ENCODE results near the gene POMGNT1. TPM values are rescaled to one million over a fixed set of nuclear protein-coding genes. Genes with fewer than 3 reads are reported as not detected.
A peak's percentile ranks its signal among the peaks of the same experiment; 100 is the strongest.

POMGNT1 gene
- polyA plus RNA-seq, 3 donors: 10.3 to 16.7 (median 12.2) TPM

DNA sequence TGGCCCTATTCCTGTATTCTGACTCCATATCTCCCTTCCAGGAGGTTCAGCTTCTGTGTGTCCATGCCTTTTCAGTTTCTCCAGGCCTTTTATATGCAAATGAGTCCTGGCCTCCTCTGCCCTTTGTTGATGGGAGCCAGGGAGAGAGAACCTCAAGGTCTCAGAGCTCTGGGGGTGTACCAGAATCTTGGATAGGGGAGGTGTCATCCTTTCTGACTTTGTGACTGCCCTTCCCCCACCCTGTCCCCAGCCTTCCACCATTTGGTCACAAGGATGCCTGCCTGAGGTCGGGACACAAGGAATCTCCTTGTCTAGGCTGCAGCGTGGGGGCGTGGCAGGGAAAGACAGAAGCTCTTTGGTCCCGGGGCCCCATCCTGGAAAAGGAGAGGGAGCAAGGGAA lies 23.5 kb upstream of the POMGNT1 start:
- Histone ChIP-seq H3K9ac (ENCODE audit: insufficient read depth, low read length, poor library complexity, severe bottlenecking) (no peak overlapping the region), H3K9me3 (replicated peaks in 1 of 2; ENCODE audit: control insufficient read depth in 1 of 2, insufficient read depth in 1 of 2, low read length in 2 of 2) (no peaks in the 10 kb centered on the region), H3K4me1 (ENCODE audit: control insufficient read depth in 1 of 2, insufficient read depth in 2 of 2, low read length in 2 of 2) (no peaks in the 10 kb centered on the region), H2AFZ (ENCODE audit: insufficient read depth, low read depth, low read length, poor library complexity, severe bottlenecking) (no peak overlapping the region), H3K36me3 (replicated peaks in 1 of 2; ENCODE audit: control insufficient read depth in 1 of 2, insufficient read depth in 2 of 2, low read length in 2 of 2) (no peaks in the 10 kb centered on the region), H4K20me1 (ENCODE audit: insufficient read depth, low read length) (no peaks in the 10 kb centered on the region), H3K4me2 (replicated peaks; ENCODE audit: extremely low read depth, low read length, poor library complexity, severe bottlenecking) (no peak overlapping the region), H3K4me3 (replicated peaks in 1 of 3; ENCODE audit: low read depth in 2 of 3, low read length in 3 of 3) (no peak overlapping the region), H3K79me2 (ENCODE audit: insufficient read depth, low read length) (no peaks in the 10 kb centered on the region), H3K27me3 (ENCODE audit: control insufficient read depth in 2 of 2, insufficient read depth in 2 of 2, low read length in 2 of 2) (no peaks in the 10 kb centered on the region), H3K27ac (ENCODE audit: low read depth in 1 of 2, low read length in 2 of 2) (no peak overlapping the region)
- Mint-ChIP-seq H3K27ac (peak overlapping the region in 1 of 7 donors; percentile 27), H3K4me3 (no peak overlapping the region), H3K36me3 (no peaks in the 10 kb centered on the region), H3K27me3 (ENCODE audit: low read depth in 3 of 3) (peaks cover 0 to 5% (median 1%) of the 10 kb centered on the region in 3 donors), H3K4me1 (peaks cover 2% of the 10 kb centered on the region), H3K9me3 (peaks cover 0 to 1% (median 0%) of the 10 kb centered on the region in 7 donors)
- 100% methylated on average over 2 of the region's 4 CpGs for WGBS (ENCODE audit: insufficient coverage)
- TF ChIP-seq, protein P1, sequence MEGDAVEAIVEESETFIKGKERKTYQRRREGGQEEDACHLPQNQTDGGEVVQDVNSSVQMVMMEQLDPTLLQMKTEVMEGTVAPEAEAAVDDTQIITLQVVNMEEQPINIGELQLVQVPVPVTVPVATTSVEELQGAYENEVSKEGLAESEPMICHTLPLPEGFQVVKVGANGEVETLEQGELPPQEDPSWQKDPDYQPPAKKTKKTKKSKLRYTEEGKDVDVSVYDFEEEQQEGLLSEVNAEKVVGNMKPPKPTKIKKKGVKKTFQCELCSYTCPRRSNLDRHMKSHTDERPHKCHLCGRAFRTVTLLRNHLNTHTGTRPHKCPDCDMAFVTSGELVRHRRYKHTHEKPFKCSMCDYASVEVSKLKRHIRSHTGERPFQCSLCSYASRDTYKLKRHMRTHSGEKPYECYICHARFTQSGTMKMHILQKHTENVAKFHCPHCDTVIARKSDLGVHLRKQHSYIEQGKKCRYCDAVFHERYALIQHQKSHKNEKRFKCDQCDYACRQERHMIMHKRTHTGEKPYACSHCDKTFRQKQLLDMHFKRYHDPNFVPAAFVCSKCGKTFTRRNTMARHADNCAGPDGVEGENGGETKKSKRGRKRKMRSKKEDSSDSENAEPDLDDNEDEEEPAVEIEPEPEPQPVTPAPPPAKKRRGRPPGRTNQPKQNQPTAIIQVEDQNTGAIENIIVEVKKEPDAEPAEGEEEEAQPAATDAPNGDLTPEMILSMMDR (IDR thresholded peaks at IDR 0.05): no peak
- intact Hi-C loops (cut with micrococcal nuclease): no loop called here
- no peak for DNase-seq

DNA sequence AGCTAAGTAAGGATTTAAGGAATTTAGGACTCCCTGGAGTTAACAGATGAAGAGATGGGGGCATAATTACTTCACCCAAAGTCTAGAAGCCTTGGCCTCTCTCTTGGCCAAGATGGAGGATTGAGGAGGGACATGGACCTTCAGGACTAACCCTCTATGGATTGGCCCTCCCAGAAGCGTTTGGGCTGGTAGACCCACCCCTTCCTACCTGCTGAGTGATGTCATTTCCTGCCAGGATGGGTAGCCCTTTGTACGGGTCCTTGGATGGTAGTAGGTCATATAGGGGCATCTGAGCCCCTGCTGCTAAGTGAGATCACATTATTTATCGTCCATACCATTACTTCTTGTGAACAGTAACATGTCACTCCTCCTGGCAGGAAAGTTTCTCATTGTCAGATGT lies 22.6 kb upstream of the POMGNT1 start:
- peaks cover 2% of the 10 kb centered on the region for H3K4me1 Mint-ChIP-seq
- Histone ChIP-seq H2AFZ (ENCODE audit: insufficient read depth, low read depth, low read length, poor library complexity, severe bottlenecking) (no peak overlapping the region), H3K4me1 (ENCODE audit: control insufficient read depth in 1 of 2, insufficient read depth in 2 of 2, low read length in 2 of 2) (no peaks in the 10 kb centered on the region), H3K79me2 (ENCODE audit: insufficient read depth, low read length) (no peaks in the 10 kb centered on the region), H3K9ac (ENCODE audit: insufficient read depth, low read length, poor library complexity, severe bottlenecking) (no peak overlapping the region), H3K4me2 (replicated peaks; ENCODE audit: extremely low read depth, low read length, poor library complexity, severe bottlenecking) (no peak overlapping the region), H3K27me3 (ENCODE audit: control insufficient read depth in 2 of 2, insufficient read depth in 2 of 2, low read length in 2 of 2) (no peaks in the 10 kb centered on the region), H3K36me3 (replicated peaks in 1 of 2; ENCODE audit: control insufficient read depth in 1 of 2, insufficient read depth in 2 of 2, low read length in 2 of 2) (no peaks in the 10 kb centered on the region), H4K20me1 (ENCODE audit: insufficient read depth, low read length) (no peaks in the 10 kb centered on the region), H3K9me3 (replicated peaks in 1 of 2; ENCODE audit: control insufficient read depth in 1 of 2, insufficient read depth in 1 of 2, low read length in 2 of 2) (no peaks in the 10 kb centered on the region), H3K27ac (ENCODE audit: low read depth in 1 of 2, low read length in 2 of 2) (no peak overlapping the region), H3K4me3 (replicated peaks in 1 of 3; ENCODE audit: low read depth in 2 of 3, low read length in 3 of 3) (no peak overlapping the region)
- H3K9me3 Mint-ChIP-seq: peaks cover 0 to 1% (median 0%) of the 10 kb centered on the region in 7 donors
- H3K27me3 Mint-ChIP-seq (ENCODE audit: low read depth in 3 of 3): peaks cover 0 to 4% (median 1%) of the 10 kb centered on the region in 3 donors
- H3K4me3 Mint-ChIP-seq: no peak overlapping the region
- no peak for DNase-seq
- no CpG with 5 or more reads among the region's 3 CpGs for WGBS (ENCODE audit: insufficient coverage)
- intact Hi-C loops (cut with micrococcal nuclease): no loop called here
- no peak overlapping the region for H3K27ac Mint-ChIP-seq
- TF ChIP-seq, protein P1 (IDR thresholded peaks at IDR 0.05): no peak
- no peaks in the 10 kb centered on the region for H3K36me3 Mint-ChIP-seq
